HG03064 (cell line): Measurements from ENCODE around the gene JAG2.

Experiments used
- ATAC-seq: cut with Tn5 transposase; IDR thresholded peaks from one replicate; pipeline ENCODE4 v1.9.1; 2021; ENCODE audit warnings: low read depth; ENCODE audit not compliant: unreplicated experiment

The JAG2 gene

DNA sequence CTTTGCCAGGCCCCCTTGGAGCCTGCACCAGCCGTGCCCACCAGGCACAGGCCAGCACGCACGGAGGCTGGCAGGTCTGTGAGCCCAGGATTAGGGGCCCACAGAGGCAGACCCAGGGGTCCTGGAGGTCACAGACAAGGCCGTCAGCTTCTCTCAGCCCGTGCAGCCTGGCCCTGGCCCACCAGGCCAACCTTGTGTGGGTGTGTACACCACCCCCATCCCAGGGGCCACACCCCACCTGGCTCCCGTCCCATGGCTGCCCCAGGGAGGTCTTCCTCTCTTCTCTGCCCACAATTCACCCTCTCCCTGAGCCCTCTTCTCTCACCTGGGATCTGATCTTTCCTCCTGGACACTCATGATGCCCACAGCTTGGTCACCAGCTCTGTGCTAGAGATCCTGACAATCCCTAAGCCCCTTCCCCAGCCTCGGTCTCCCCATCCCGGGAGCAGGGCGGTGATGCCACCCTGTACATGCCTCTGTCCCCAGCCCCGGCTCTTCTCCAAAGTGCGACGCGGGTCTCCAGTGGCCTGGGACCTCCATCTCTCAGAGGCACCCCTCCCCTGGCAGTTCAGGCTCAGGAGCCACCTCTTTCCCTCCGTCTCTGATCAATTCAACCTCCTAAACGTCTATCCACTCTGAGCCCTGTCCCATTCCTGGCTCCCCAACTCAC, 72.2 kb downstream of the JAG2 start:
- no peak for ATAC-seq

DNA sequence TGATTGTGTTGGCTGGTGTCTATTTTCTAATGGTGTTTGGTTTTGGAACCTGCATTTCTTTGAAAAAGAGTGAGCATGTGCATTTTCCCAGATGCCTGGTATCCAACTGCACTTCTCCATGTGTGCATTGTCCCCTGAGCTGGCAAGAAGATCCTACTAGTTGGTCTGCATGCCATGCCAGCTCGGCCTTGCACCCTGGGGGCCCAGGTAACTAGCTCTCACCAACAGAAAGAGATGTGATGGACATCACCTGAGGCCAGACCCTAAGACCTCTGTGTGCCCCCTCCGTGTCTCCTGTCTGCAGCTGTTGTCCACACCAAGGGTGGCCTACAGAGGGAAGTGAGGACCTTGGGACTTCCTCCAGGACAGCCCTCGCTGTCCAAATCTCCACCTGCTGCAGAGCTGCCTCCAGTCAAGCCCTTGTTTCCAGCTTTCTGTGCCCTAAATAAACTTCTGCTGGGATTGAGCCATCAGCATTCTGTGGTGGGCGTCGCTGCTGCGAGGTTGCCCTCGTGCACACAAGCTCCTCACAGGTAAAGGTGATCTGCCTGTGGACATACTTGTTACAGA, 73.3 kb downstream of the JAG2 start:
- ATAC-seq, result no peak

DNA sequence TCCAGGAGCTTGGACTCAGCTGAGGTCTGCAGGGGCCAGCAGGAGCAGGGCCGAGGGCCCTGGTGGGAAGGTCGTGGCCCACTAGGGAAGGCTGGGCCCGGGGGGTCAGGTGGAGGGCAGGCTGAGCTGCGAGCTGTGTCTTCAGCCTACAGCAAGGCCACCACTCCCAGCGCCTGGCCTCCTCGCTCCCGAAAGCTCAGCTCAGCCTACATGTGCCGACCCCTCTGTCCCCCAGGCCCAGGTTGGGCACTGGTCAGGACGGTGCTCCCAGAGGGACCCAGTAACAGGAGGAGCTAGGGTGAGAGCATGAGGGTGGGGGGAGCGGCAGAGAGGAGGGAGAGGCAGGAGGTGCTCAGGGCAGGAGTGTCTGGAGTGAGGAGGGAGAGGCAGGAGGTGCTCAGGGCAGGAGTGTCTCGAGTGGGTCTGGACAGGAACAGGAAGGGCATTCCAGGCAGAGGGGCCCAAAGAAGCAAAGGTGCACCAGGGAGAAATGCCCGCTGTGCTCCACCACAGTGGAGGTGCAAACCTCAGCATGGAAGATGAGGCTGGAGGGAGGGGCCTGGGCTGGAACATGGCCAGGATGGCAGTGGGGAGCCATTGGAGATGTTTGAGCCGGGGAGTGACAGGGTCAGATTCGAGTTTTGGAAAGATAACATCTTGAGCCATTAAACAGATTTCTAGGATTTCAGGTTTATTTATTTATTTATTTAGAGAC, 74.2 kb downstream of the JAG2 start:
- no peak for ATAC-seq

DNA sequence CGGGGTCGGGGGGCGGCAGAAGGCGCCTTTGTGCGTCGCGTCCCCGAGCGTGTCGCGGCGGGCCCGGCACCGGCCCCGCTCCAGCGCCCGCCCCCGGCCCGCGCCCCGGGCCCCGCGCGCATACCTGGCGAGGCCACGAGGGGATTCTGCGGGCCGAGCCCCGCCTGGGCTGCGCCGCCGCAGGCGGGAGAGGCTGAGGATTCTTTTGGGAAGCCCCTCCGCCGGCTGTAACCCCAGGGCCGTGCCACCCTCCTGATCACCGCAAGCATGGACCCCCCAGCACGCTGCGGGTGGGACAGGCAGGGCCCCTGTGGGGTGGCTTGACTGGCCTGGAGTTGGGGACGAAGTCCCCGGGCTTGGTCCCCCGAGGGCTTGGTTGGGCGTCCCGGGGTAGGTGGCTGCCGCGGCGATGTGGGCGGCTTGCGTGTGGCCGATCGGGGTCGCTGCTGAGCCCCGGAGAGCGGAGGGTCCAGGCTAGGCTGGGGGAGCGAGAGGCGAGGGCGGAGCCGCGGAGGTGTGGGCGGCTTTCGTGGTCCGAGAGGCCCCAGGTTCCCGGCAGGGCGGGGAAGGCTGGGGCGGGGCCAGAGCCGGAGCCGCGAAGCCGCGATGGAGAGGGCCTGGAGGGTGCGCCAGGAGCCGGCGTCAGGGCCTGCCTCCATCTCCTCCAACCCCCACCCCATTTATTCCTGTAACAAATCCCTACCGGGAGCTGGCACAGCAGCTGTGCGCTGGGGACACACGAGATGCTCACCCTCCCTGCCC, 75.0 kb downstream of the JAG2 start:
- ATAC-seq, result peak; percentile 57

DNA sequence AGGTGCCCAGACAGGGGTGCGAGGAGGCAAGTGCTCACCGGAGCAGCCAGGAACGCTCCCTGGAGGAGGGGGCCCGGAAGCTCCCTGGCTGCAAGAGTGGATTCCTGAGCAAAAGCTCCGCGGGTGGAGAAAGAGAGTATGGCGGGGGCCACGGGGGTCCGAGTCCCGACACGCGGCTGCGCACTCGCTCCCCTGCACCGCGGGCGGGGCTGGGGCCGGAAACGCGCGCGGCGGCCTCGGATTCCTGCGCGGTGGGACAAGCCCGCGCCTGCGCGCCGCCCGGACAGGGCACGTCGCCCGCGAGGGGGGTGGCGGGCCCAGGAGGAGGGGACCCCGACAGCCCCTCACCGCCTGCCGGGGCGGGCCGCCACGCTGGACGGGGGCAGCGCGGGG, 75.5 kb downstream of the JAG2 start:
- no peak for ATAC-seq

DNA sequence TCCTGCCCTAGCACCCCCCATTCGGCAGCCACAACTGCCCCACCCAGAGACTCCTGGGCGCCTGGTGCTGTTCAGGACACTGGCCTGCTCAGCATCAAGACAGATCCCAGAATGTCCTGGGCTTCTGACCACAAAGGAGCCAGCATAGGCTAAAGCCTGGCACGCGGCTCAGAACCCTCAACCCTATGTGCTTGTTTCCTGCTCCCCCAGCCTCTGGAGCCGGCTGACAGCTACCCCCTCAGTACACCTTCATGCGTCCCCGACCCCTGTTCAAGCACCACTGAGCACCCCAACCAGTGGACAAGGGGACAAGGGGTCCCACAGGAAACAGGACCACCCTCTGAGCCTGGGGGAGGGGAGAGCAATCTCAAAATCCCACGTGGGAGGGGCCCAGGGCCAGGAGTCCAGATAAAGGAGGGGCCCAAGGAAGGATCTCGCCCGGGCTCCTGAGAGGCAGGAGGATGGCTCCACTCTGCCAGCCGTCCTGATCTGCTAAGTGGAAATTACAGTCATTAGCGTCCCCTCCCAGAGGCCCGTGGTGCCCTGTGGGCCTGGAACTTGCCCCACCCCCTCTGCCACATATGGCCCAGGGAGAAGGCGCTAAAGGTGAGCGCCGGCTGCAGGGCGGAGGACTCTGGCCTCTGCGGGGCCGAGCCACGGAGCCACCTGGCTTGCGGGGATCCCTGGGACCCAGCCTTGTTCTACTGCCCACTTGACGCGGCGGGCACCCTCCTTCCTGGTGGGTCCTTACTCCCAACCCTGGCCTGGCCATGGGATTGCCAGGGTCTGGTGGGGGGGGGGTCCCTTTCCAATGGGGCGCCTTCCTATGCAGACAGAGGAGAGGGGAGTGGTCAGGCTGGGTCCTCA, 76.2 kb downstream of the JAG2 start:
- no peak for ATAC-seq

DNA sequence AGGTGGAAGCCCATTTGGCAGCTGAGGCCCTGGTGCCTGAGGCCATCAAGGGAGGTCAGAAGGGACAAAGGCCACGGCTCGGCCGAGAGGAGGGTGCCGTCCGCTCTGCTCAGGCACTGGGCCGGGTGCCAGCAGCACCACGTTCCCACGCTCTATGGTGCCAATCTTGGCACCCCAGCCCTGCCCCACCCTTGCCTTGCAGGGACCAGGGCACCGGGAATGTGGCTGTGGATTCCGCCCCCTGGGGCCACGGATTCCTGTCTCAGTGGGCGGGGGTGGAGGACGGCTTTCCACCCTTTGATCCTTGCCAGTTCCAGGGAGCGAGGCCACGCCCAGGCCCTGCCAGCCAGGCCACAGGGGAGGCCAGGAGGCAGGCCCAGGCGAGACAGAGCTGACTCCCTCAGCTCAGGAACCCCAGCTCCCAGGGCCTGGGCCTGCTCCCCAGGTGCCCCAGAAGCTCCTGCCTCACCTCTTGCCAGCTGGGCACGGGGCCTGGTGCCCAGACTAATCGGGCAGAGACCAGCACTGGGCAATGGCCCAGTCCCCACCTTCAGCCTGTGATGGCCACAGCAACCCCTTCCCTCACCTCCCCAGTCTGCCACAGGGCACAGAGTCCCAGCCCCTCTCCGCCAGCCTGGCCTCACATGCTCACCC, 76.9 kb downstream of the JAG2 start:
- no peak for ATAC-seq

DNA sequence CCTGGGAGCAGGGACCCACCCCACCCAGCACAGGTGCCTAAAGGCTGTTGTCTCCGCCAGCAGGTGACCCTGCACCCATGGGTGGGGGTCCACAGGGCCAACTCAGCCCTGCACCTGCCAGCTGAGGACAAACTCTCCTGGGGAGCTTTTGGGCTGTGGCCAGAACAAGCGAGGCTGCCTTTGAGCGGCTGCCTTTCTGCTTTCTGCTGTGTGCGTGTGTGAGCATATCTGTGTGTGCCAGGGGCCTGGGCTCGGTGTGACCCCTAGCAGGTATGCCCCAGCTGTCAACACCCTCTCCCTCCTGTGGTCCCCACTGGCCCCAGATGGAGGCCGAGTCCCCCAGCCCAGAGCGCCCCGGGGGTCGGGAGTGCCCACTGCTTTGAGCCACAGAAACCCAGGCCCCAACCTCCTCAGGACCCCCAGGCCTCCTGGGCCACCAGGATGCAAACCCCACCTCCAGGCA, 77.5 kb downstream of the JAG2 start:
- no peak for ATAC-seq
